HepG2 (cell line): ENCODE measurements around the gene PLEKHG5. TPM values are rescaled to one million over a fixed set of nuclear protein-coding genes. Genes with fewer than 3 reads are reported as not detected.

Experiments used
- AKAP8 ChIP-seq: sonication (generic); formaldehyde crosslinking; IDR thresholded peaks from 2 replicates; pipeline ENCODE4 v1.5.1; 2020; ENCODE audit warnings: mild to moderate bottlenecking, missing genetic modification reagents
- ATF1 ChIP-seq: IDR thresholded peaks from 2 replicates; pipeline ENCODE4 v1.6.1; 2016; ENCODE audit warnings: mild to moderate bottlenecking, control low read depth
- ATF3 ChIP-seq: sonication (generic); formaldehyde crosslinking; IDR thresholded peaks from 2 replicates; pipeline ENCODE4 v1.4.0; 2020; ENCODE audit warnings: missing genetic modification reagents
- CENPX ChIP-seq: sonication (generic); formaldehyde crosslinking; IDR thresholded peaks from 2 replicates; pipeline ENCODE4 v1.9.0; 2021; ENCODE audit warnings: mild to moderate bottlenecking, missing genetic modification reagents, moderate library complexity
- EED ChIP-seq: sonication (generic); formaldehyde crosslinking; IDR thresholded peaks from 2 replicates; pipeline ENCODE4 v1.5.0; 2020; ENCODE audit warnings: mild to moderate bottlenecking, missing genetic modification reagents
- ETV6 ChIP-seq: sonication (generic); formaldehyde crosslinking; conservative IDR thresholded peaks from 2 replicates; pipeline ENCODE4 v1.4.0; 2020; ENCODE audit warnings: missing genetic modification reagents
- GFI1 ChIP-seq: sonication (generic); formaldehyde crosslinking; IDR thresholded peaks from 2 replicates; pipeline ENCODE4 v1.5.0; 2020; ENCODE audit warnings: missing genetic modification reagents, mild to moderate bottlenecking, borderline replicate concordance
- IRX3 ChIP-seq: sonication (generic); formaldehyde crosslinking; IDR thresholded peaks from 2 replicates; pipeline ENCODE4 v1.8.1; 2023; ENCODE audit warnings: mild to moderate bottlenecking, low read depth, missing genetic modification reagents, borderline replicate concordance
- PPARG ChIP-seq: conservative IDR thresholded peaks from 2 replicates; pipeline ENCODE4 v1.6.1; 2016; ENCODE audit warnings: missing biosample characterization, missing genetic modification reagents
- PRDM15 ChIP-seq: sonication (generic); formaldehyde crosslinking; IDR thresholded peaks from 2 replicates; pipeline ENCODE4 v1.4.0; 2020; ENCODE audit warnings: missing genetic modification reagents
- RBM39 ChIP-seq: fragments of 200-400 bp; formaldehyde crosslinking; IDR thresholded peaks from one replicate; pipeline ENCODE4 v1.6.1; 2018; ENCODE audit warnings: antibody characterized with exemption, mild to moderate bottlenecking, low read depth, low read length; ENCODE audit not compliant: poor library complexity, severe bottlenecking
- SMAD1 ChIP-seq: sonication (generic); formaldehyde crosslinking; IDR thresholded peaks from 2 replicates; pipeline ENCODE4 v1.4.0; 2020; ENCODE audit warnings: missing genetic modification reagents, low read depth, mild to moderate bottlenecking, borderline replicate concordance
- SMAD9 ChIP-seq: sonication (generic); formaldehyde crosslinking; IDR thresholded peaks from 2 replicates; pipeline ENCODE4 v1.5.1; 2020; ENCODE audit warnings: mild to moderate bottlenecking, missing genetic modification reagents
- SSRP1 ChIP-seq: IDR thresholded peaks from 2 replicates; pipeline ENCODE4 v1.6.1; 2016; ENCODE audit warnings: control low read depth
- ZEB1 ChIP-seq: IDR thresholded peaks from 2 replicates; pipeline ENCODE4 v1.6.1; 2012; ENCODE audit warnings: mild to moderate bottlenecking, low read depth, inconsistent platforms; ENCODE audit not compliant: insufficient replicate concordance
- ZKSCAN1 ChIP-seq: fragments of 150-350 bp; IDR thresholded peaks from 2 replicates; pipeline ENCODE4 v1.6.1; 2014; ENCODE audit warnings: low read length
- ZNF329 ChIP-seq: sonication (generic); formaldehyde crosslinking; IDR thresholded peaks from 2 replicates; pipeline ENCODE4 v1.9.0; 2021; ENCODE audit warnings: low read depth, mild to moderate bottlenecking, missing genetic modification reagents
- ZNF7 ChIP-seq: IDR thresholded peaks from 2 replicates; pipeline ENCODE4 v1.6.1; 2016; ENCODE audit warnings: missing biosample characterization, missing genetic modification reagents
- ZNF740 ChIP-seq: sonication (generic); formaldehyde crosslinking; IDR thresholded peaks from 2 replicates; pipeline ENCODE4 v1.4.0; 2020; ENCODE audit warnings: missing genetic modification reagents
- ZNF780A ChIP-seq: sonication (generic); formaldehyde crosslinking; IDR thresholded peaks from 2 replicates; pipeline ENCODE4 v1.8.0; 2022; ENCODE audit warnings: mild to moderate bottlenecking, missing genetic modification reagents, moderate library complexity
- ZSCAN22 ChIP-seq: sonication (generic); formaldehyde crosslinking; IDR thresholded peaks from 2 replicates; pipeline ENCODE4 v1.4.0; 2020; ENCODE audit warnings: mild to moderate bottlenecking, missing genetic modification reagents
- polyA plus RNA-seq, 8 experiments: library from polyadenylated mRNA; depleted of rRNA in 3 of 8; stranded (reverse) in 7 of 8; unstranded in 1 of 8; fragments of >200 nt; fragmentation: Illumina TruSeq in 4 of 8; extraction: Trizol in 4 of 8; gene quantifications; 2 replicates each; pipeline versions ENCODE4 v1.2.1 to v1.2.3, GENCODE V29; 2011 to 2016; ENCODE audit warnings: low read depth in 4 of 8, missing spikeins in 1 of 8, mixed read lengths in 1 of 8; ENCODE audit not compliant: insufficient read depth in 1 of 8
- total RNA-seq, 5 experiments: library from RNA; depleted of rRNA; stranded (reverse); fragments of >200 nt; fragmentation: Illumina TruSeq; extraction: Trizol; gene quantifications; 2 replicates each; pipeline ENCODE4 v1.2.3, GENCODE V29; 2016; ENCODE audit warnings: low read depth in 1 of 5
- TF ChIP-seq, protein P1 (sequence below): sonication (generic); formaldehyde crosslinking; IDR thresholded peaks from 2 replicates; pipeline ENCODE4 v1.5.0; 2020; ENCODE audit warnings: mild to moderate bottlenecking, missing genetic modification reagents
- TF ChIP-seq, protein P2 (sequence below): sonication (generic); formaldehyde crosslinking; IDR thresholded peaks from 2 replicates; pipeline ENCODE4 v1.5.1; 2020; ENCODE audit warnings: missing genetic modification reagents, mild to moderate bottlenecking, borderline replicate concordance

Gene PLEKHG5
- total and polyA plus RNA-seq, 2 of the 13 experiments (the other 11 are each of a cell fraction or from before 2014, with no cell fraction given): 1.9 to 3.5 TPM

DNA sequence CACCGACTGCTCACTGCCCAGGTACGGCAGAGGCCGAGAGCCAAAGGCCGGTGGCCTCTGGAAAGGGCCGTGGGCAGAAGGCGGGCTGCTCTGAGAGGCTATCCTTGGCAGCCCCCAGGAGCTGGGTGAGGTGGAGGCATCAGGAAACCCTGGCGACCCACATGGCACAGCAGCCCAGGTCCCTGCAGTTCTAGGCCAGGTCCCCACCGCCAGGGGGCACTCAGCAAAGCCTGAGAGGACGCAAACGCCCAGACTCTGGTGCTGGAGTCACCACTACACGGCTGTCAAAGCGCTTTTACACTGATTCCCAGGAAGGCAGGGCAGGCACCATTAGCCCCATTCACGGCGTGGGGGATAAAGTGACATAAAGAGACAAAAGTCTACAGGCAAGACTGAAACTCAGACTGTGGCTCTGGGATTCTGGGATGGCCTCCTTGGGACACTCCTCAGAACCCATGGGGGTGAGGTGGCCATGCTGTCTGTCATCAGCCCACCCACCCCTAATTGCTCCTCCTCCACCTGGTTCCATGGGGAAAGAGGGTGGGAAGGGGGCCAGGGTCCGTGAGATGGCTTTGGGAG, 4.9 kb downstream of the PLEKHG5 start (continued):
- TF ChIP-seq PPARG (CRISPR knock-in tag) (no peak), ZKSCAN1 (no peak), AKAP8 (CRISPR knock-in tag) (no peak), ZNF329 (CRISPR knock-in tag) (no peak), IRX3 (CRISPR knock-in tag) (no peak), PRDM15 (CRISPR knock-in tag) (no peak), EED (0 out of 2 replicates have a peak, but pooled peaks have one; percentile 23), ZNF740 (CRISPR knock-in tag) (no peak), ATF1 (CRISPR knock-in tag) (no peak), CENPX (CRISPR knock-in tag) (no peak), SSRP1 (no peak), GFI1 (CRISPR knock-in tag) (no peak), SMAD1 (CRISPR knock-in tag) (no peak; the same call in 1 of the 2 replicates), RBM39 (no peak), ZNF7 (CRISPR knock-in tag) (no peak), ZSCAN22 (CRISPR knock-in tag) (no peak), ETV6 (CRISPR knock-in tag) (no peak), ZNF780A (CRISPR knock-in tag) (no peak), ATF3 (CRISPR knock-in tag) (no peak), ZEB1 (no peak), SMAD9 (CRISPR knock-in tag) (no peak)
- TF ChIP-seq, protein P1, sequence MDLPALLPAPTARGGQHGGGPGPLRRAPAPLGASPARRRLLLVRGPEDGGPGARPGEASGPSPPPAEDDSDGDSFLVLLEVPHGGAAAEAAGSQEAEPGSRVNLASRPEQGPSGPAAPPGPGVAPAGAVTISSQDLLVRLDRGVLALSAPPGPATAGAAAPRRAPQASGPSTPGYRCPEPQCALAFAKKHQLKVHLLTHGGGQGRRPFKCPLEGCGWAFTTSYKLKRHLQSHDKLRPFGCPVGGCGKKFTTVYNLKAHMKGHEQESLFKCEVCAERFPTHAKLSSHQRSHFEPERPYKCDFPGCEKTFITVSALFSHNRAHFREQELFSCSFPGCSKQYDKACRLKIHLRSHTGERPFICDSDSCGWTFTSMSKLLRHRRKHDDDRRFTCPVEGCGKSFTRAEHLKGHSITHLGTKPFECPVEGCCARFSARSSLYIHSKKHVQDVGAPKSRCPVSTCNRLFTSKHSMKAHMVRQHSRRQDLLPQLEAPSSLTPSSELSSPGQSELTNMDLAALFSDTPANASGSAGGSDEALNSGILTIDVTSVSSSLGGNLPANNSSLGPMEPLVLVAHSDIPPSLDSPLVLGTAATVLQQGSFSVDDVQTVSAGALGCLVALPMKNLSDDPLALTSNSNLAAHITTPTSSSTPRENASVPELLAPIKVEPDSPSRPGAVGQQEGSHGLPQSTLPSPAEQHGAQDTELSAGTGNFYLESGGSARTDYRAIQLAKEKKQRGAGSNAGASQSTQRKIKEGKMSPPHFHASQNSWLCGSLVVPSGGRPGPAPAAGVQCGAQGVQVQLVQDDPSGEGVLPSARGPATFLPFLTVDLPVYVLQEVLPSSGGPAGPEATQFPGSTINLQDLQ (CRISPR knock-in tag): no peak
- TF ChIP-seq, protein P2, sequence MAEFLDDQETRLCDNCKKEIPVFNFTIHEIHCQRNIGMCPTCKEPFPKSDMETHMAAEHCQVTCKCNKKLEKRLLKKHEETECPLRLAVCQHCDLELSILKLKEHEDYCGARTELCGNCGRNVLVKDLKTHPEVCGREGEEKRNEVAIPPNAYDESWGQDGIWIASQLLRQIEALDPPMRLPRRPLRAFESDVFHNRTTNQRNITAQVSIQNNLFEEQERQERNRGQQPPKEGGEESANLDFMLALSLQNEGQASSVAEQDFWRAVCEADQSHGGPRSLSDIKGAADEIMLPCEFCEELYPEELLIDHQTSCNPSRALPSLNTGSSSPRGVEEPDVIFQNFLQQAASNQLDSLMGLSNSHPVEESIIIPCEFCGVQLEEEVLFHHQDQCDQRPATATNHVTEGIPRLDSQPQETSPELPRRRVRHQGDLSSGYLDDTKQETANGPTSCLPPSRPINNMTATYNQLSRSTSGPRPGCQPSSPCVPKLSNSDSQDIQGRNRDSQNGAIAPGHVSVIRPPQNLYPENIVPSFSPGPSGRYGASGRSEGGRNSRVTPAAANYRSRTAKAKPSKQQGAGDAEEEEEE (CRISPR knock-in tag): no peak; the same call in 1 of the 2 replicates
